H1 (cell line): ENCODE measurements around the gene HS2ST1. TPM values are rescaled to one million over a fixed set of nuclear protein-coding genes. Genes with fewer than 3 reads are reported as not detected.

Experiments used
- CTCF ChIA-PET: fragments of 300-600 bp; sonication (Branson Sonifier 250); formaldehyde crosslinking; loops from one replicate; lab custom pipeline; 2021; ENCODE audit not compliant: partially characterized antibody; lab: Charles Lee
- POLR2A ChIA-PET: fragments of 300-600 bp; sonication (Branson Sonifier 250); formaldehyde crosslinking; loops from one replicate; lab custom pipeline; 2021; ENCODE audit warnings: inconsistent platforms; ENCODE audit not compliant: partially characterized antibody; lab: Charles Lee
- DNase-seq, 2 experiments: peaks; one replicate each; pipeline versions ENCODE4 v3.0.0 to v3.0.0-alpha.2; 2010 to 2022; ENCODE audit warnings: low spot score in 2 of 2, low read depth in 1 of 2, mixed read lengths in 1 of 2
- FAIRE-seq: peaks from 2 replicates; lab custom pipeline; 2011; peaks lifted over from hg19 to GRCh38; lab: Jason Lieb, UNC
- H2AFZ ChIP-seq: 2 replicates; pipeline ENCODE4 v1.8.1; 2012; ENCODE audit warnings: low read length, inconsistent platforms
- H2AK5ac ChIP-seq: 2 replicates; pipeline ENCODE4 v1.6.1; 2013; ENCODE audit warnings: low read depth, low read length
- H2BK120ac ChIP-seq: replicated peaks from 2 replicates; pipeline ENCODE3; 2013; ENCODE audit warnings: low read depth, low read length, inconsistent platforms
- H2BK12ac ChIP-seq: 2 replicates; pipeline ENCODE4 v1.6.1; 2013; ENCODE audit warnings: low read depth, low read length
- H2BK15ac ChIP-seq: 2 replicates; pipeline ENCODE4 v1.6.1; 2013; ENCODE audit warnings: low read length
- H2BK20ac ChIP-seq: 2 replicates; pipeline ENCODE4 v1.6.1; 2013; ENCODE audit warnings: low read length
- H2BK5ac ChIP-seq: 2 replicates; pipeline ENCODE4 v1.6.1; 2013; ENCODE audit warnings: low read depth, low read length
- H3K14ac ChIP-seq: 2 replicates; pipeline ENCODE4 v1.6.1; 2013; ENCODE audit warnings: inconsistent platforms; ENCODE audit not compliant: insufficient read length
- H3K18ac ChIP-seq: 2 replicates; pipeline ENCODE4 v1.6.1; 2013; ENCODE audit warnings: low read length; ENCODE audit errors: extremely low read depth
- H3K23ac ChIP-seq: 2 replicates; pipeline ENCODE4 v1.6.1; 2013; ENCODE audit warnings: inconsistent platforms; ENCODE audit not compliant: insufficient read length
- H3K23me2 ChIP-seq: 2 replicates; pipeline ENCODE4 v1.6.1; 2013; ENCODE audit warnings: low read depth, low read length
- H3K27ac ChIP-seq: 2 replicates; pipeline ENCODE4 v1.6.1; 2011; ENCODE audit warnings: low read depth, low read length, inconsistent platforms
- H3K27me3 ChIP-seq, 4 experiments: replicated peaks in 1 of 4; 1 replicate in 1 of 4; 2 replicates in 3 of 4; pipeline versions ENCODE4 v1.6.1 to v1.8.1; 2011 to 2013; ENCODE audit warnings: low read length in 3 of 4, mild to moderate bottlenecking in 3 of 4, inconsistent platforms in 2 of 4, mixed read lengths in 2 of 4, moderate library complexity in 1 of 4; ENCODE audit not compliant: control insufficient read depth in 3 of 4, insufficient read depth in 3 of 4; ENCODE audit errors: extremely low read depth in 1 of 4
- H3K36me3 ChIP-seq, 4 experiments: 2 replicates each; pipeline versions ENCODE4 v1.6.1 to v1.8.1; 2011 to 2013; ENCODE audit warnings: mild to moderate bottlenecking in 4 of 4, low read length in 3 of 4, moderate library complexity in 2 of 4, control low read depth in 1 of 4, inconsistent platforms in 1 of 4; ENCODE audit not compliant: insufficient read depth in 4 of 4, control insufficient read depth in 2 of 4
- H3K4ac ChIP-seq: replicated peaks from 2 replicates; pipeline ENCODE3; 2013; ENCODE audit warnings: low read length, low read depth, mixed read lengths, inconsistent platforms; ENCODE audit not compliant: insufficient read length
- H3K4me1 ChIP-seq, 4 experiments: replicated peaks in 1 of 4; 1 replicate in 1 of 4; 2 replicates in 3 of 4; pipeline versions ENCODE4 v1.6.1 to v1.8.1; 2011 to 2013; ENCODE audit warnings: low read length in 3 of 4, inconsistent platforms in 2 of 4, mixed read lengths in 1 of 4; ENCODE audit not compliant: insufficient read depth in 4 of 4, control insufficient read depth in 3 of 4
- H3K4me2 ChIP-seq, 2 experiments: 2 replicates each; pipeline versions ENCODE4 v1.6.1 to v1.8.1; 2011 to 2013; ENCODE audit warnings: low read depth in 2 of 2, low read length in 2 of 2, control low read depth in 1 of 2, inconsistent platforms in 1 of 2, mild to moderate bottlenecking in 1 of 2; ENCODE audit not compliant: insufficient read depth in 1 of 2
- H3K4me3 ChIP-seq, 4 experiments: fragments of 200-600, 300-600 bp in 1 of 4; sonication (generic), shearing (Covaris generic), sonication (Bioruptor Twin) in 1 of 4; 2 replicates each; pipeline versions ENCODE4 v1.5.1 to v1.8.1; 2011 to 2016; ENCODE audit warnings: low read length in 4 of 4, low read depth in 3 of 4, control low read depth in 2 of 4, inconsistent platforms in 2 of 4, mild to moderate bottlenecking in 2 of 4, mixed read lengths in 1 of 4, moderate library complexity in 1 of 4; ENCODE audit not compliant: insufficient read depth in 2 of 4; ENCODE audit errors: extremely low read depth in 1 of 4
- H3K56ac ChIP-seq: replicated peaks from 2 replicates; pipeline ENCODE3; 2013; ENCODE audit warnings: low read depth, mild to moderate bottlenecking, mixed read lengths, low read length, inconsistent platforms; ENCODE audit not compliant: insufficient read length
- H3K79me1 ChIP-seq: 2 replicates; pipeline ENCODE4 v1.6.1; 2013; ENCODE audit warnings: low read depth, low read length, control low read depth
- H3K79me2 ChIP-seq, 2 experiments: 2 replicates each; pipeline versions ENCODE4 v1.6.1 to v1.8.1; 2012 to 2013; ENCODE audit warnings: low read length in 2 of 2, mild to moderate bottlenecking in 2 of 2, inconsistent platforms in 1 of 2; ENCODE audit not compliant: insufficient read depth in 2 of 2, control insufficient read depth in 1 of 2
- H3K9ac ChIP-seq, 4 experiments: replicated peaks in 1 of 4; 1 replicate in 1 of 4; 2 replicates in 3 of 4; pipeline versions ENCODE4 v1.6.1 to v1.8.1; 2011 to 2013; ENCODE audit warnings: low read depth in 3 of 4, low read length in 3 of 4, control low read depth in 2 of 4, mild to moderate bottlenecking in 2 of 4, moderate library complexity in 2 of 4, inconsistent platforms in 1 of 4; ENCODE audit errors: extremely low read depth in 1 of 4
- H3K9me3 ChIP-seq, 2 experiments: 2 replicates each; pipeline versions ENCODE4 v1.6.1 to v1.8.1; 2012 to 2013; ENCODE audit warnings: mild to moderate bottlenecking in 2 of 2, moderate library complexity in 2 of 2, control low read depth in 1 of 2, inconsistent platforms in 1 of 2, low read depth in 1 of 2, low read length in 1 of 2, mixed read lengths in 1 of 2; ENCODE audit not compliant: insufficient read depth in 2 of 2
- H4K20me1 ChIP-seq, 2 experiments: replicated peaks in 1 of 2; 2 replicates each; pipeline versions ENCODE3 to v1.8.1; 2011 to 2013; ENCODE audit warnings: inconsistent platforms in 2 of 2, low read length in 2 of 2, mild to moderate bottlenecking in 1 of 2; ENCODE audit not compliant: insufficient read depth in 2 of 2, control insufficient read depth in 1 of 2
- H4K5ac ChIP-seq: 2 replicates; pipeline ENCODE4 v1.6.1; 2013; ENCODE audit warnings: low read length, low read depth, mixed read lengths, inconsistent platforms; ENCODE audit not compliant: insufficient read length
- H4K8ac ChIP-seq: 2 replicates; pipeline ENCODE4 v1.8.0; 2013; ENCODE audit warnings: mild to moderate bottlenecking, moderate library complexity, low read length, inconsistent platforms; ENCODE audit not compliant: insufficient read depth; ENCODE audit errors: extremely low read depth
- H4K91ac ChIP-seq: replicated peaks from 2 replicates; pipeline ENCODE3; 2013; ENCODE audit warnings: low read length, mixed read lengths, inconsistent platforms; ENCODE audit not compliant: insufficient read length
- EZH2 ChIP-seq: fragments of 200-600 bp; sonication (generic); IDR thresholded peaks from 2 replicates; pipeline ENCODE4 v1.7.1; 2012; ENCODE audit warnings: low read depth, mild to moderate bottlenecking, moderate library complexity, low read length, inconsistent platforms; ENCODE audit not compliant: severe bottlenecking
- RAD21 ChIP-seq, 2 experiments: IDR thresholded peaks in 1 of 2; conservative IDR thresholded peaks in 1 of 2; 2 replicates each; pipeline ENCODE4 v1.6.1; 2011; ENCODE audit warnings: low read depth in 2 of 2, low read length in 2 of 2, improper control_type of control experiment in 1 of 2, inconsistent platforms in 1 of 2, mild to moderate bottlenecking in 1 of 2, moderate library complexity in 1 of 2
- RXRA ChIP-seq: IDR thresholded peaks from 2 replicates; pipeline ENCODE4 v1.6.1; 2011; ENCODE audit warnings: low read depth, mild to moderate bottlenecking, low read length, moderate library complexity; ENCODE audit not compliant: insufficient read depth
- SUZ12 ChIP-seq: fragments of 200-600 bp; sonication (generic); IDR thresholded peaks from 2 replicates; pipeline ENCODE4 v1.6.1; 2012; ENCODE audit warnings: mild to moderate bottlenecking, inconsistent platforms, low read length, moderate library complexity, mixed read lengths
- TAF7 ChIP-seq: optimal IDR thresholded peaks from 2 replicates; pipeline ENCODE3; 2011; ENCODE audit warnings: low read depth, mild to moderate bottlenecking, inconsistent platforms, low read length, moderate library complexity, borderline replicate concordance
- TBP ChIP-seq: IDR thresholded peaks from 2 replicates; pipeline ENCODE4 v1.6.1; 2011; ENCODE audit warnings: low read depth, low read length, improper control_type of control experiment
- WGBS, 2 experiments: shearing (Covaris generic) in 1 of 2; methylation state at CpG; one replicate each; pipeline versions ENCODE4 v1.1.6 to v1.1.7; 2013 to 2015; ENCODE audit warnings: low lambda C conversion rate in 2 of 2, mixed read lengths in 2 of 2, inconsistent platforms in 1 of 2, low coverage in 1 of 2, missing lambda C conversion rate in 1 of 2; ENCODE audit not compliant: insufficient replicate concordance in 2 of 2, insufficient coverage in 1 of 2, insufficient read length in 1 of 2; ENCODE audit errors: extremely low coverage in 1 of 2, missing lambda C conversion rate in 1 of 2; 5-methylcytosine and 5-hydroxymethylcytosine counted together
- polyA plus RNA-seq, 7 experiments: library from polyadenylated mRNA; depleted of rRNA in 3 of 7; stranded (reverse) in 5 of 7; unstranded in 2 of 7; fragments of >200 nt in 5 of 7; fragments of 200-250 nt in 2 of 7; gene quantifications; 1 replicate in 5 of 7; 2 replicates in 1 of 7; 4 replicates in 1 of 7; pipeline versions ENCODE4 v1.2.1 to v1.2.3, GENCODE V29; 2011 to 2013; ENCODE audit warnings: missing spikeins in 2 of 7, mixed read lengths in 2 of 7
- total RNA-seq: library from RNA; stranded (reverse); fragmentation: NEBNext Ultra II Directional; extraction: Animal tissue kit (Norgen Biotek cat#: 25700); gene quantifications from 2 replicates; pipeline ENCODE4 v1.2.1, GENCODE V29; 2021

The HS2ST1 gene
- total and polyA plus RNA-seq, 2 of the 8 experiments (the other 6 are each of a cell fraction or from before 2014, with no cell fraction given), result 5.2 to 28.3 TPM

DNA sequence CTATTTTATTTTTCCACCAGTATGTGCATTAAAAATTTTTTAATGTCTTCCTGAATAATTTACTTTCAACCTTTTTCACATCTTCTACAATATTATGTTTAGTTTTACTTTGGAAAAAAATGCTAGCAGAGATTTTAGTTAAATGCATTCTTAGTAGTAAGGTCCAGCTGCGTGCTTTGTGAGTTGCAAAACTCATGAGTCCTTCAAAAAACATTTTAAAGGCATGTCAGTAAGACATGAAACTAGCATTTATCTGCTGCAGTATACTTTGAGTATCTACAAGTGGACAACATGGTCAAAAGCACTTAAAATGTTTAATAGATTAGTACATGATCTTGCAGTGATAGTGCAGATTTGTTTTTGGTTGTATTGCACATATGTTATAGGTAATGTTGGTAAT is 139.0 kb downstream of the HS2ST1 start:
- Histone ChIP-seq H3K4me1 (no peaks in the 10 kb centered on the region), H2BK12ac (no peak overlapping the region), H4K91ac (no peak overlapping the region), H3K9ac (no peak overlapping the region), H3K14ac (no peak overlapping the region), H2AFZ (no peak overlapping the region), H3K27ac (no peak overlapping the region), H2BK120ac (no peak overlapping the region), H3K4me2 (no peak overlapping the region), H3K9me3 (no peaks in the 10 kb centered on the region), H3K27me3 (no peaks in the 10 kb centered on the region), H4K5ac (no peak overlapping the region), H3K79me1 (no peaks in the 10 kb centered on the region; the same call in 1 of the 2 replicates), H3K23me2 (no peaks in the 10 kb centered on the region), H3K4me3 (no peak overlapping the region), H4K8ac (no peak overlapping the region), H3K18ac (no peak overlapping the region), H3K4ac (no peak overlapping the region), H2BK15ac (no peak overlapping the region), H3K36me3 (no peaks in the 10 kb centered on the region; a peak in 1 of 8 replicates), H3K23ac (no peak overlapping the region), H3K79me2 (peaks cover 0 to 76% of the 10 kb centered on the region in 2 experiments; a peak in 3 of 4 replicates), H2BK20ac (no peak overlapping the region), H2AK5ac (no peak overlapping the region), H4K20me1 (no peaks in the 10 kb centered on the region), H2BK5ac (no peak overlapping the region), H3K56ac (no peak overlapping the region)
- WGBS, 2 experiments, result 85% methylated on average over 1 of the region's 1 CpG; no CpG with 5 or more reads in 1 of the 2 experiments
- DNase-seq, result no peak
- CTCF ChIA-PET, result no interaction called here
- POLR2A ChIA-PET, result interaction anchor here (0.6 to 1.2 kb wide), 2 partner anchors 36 to 349 kb away, joined by 3 to 4 read pairs; partner anchors contain the start of gene SH3GLB1
- no peak for FAIRE-seq
- TF ChIP-seq SUZ12 (no peak), TAF7 (no peak), RXRA (no peak), EZH2 (no peak), TBP (no peak), RAD21 (IDR thresholded peaks at IDR 0.05 in 1 of 2, conservative IDR thresholded peaks at IDR 0.05 in 1 of 2; ENCODE audit: low read depth in 2 of 2, low read length in 2 of 2) (no peak)
